ENCODE data around the gene MOSPD2. TPM values are rescaled to one million over a fixed set of nuclear protein-coding genes. Genes with fewer than 3 reads are reported as not detected.

Gene MOSPD2
- total RNA-seq, 1 experiment from 2014 or later: 36.9 TPM

Other genes starting within 250 kb of the MOSPD2 start
- gene FANCB, start 352 bp upstream of the MOSPD2 start, total RNA-seq (2014; rRNA removed; shearing (Covaris generic)): 10.4 and 12.5 TPM in 2 replicates